Hepatocyte (in vitro differentiated cells): Measurements from ENCODE around the gene CASKIN2. TPM values are rescaled to one million over a fixed set of nuclear protein-coding genes. Genes with fewer than 3 reads are reported as not detected.

Experiments used
- DNase-seq: peaks from one replicate; pipeline ENCODE4 v3.0.0-alpha.2; 2016; ENCODE audit warnings: low spot score
- H2AFZ ChIP-seq: fragments of 200-600 bp; sonication (generic); 2 replicates; pipeline ENCODE4 v1.6.0; 2016; ENCODE audit warnings: antibody characterized with exemption, mild to moderate bottlenecking
- H3K27ac ChIP-seq: fragments of 200-600 bp; sonication (generic); 2 replicates; pipeline ENCODE4 v1.5.1; 2016; ENCODE audit warnings: mild to moderate bottlenecking
- H3K27me3 ChIP-seq: fragments of 200-600 bp; sonication (generic); 2 replicates; pipeline ENCODE4 v1.6.1; 2016
- H3K36me3 ChIP-seq: fragments of 200-600 bp; sonication (generic); replicated peaks from 2 replicates; pipeline ENCODE4 v1.5.1; 2016; ENCODE audit warnings: low read depth; ENCODE audit not compliant: insufficient read depth
- H3K4me1 ChIP-seq: fragments of 200-600 bp; sonication (generic); 2 replicates; pipeline ENCODE4 v1.5.1; 2016; ENCODE audit warnings: mild to moderate bottlenecking, moderate library complexity; ENCODE audit not compliant: insufficient read depth
- H3K4me2 ChIP-seq: fragments of 200-600 bp; sonication (generic); 2 replicates; pipeline ENCODE4 v1.6.0; 2016
- H3K4me3 ChIP-seq: fragments of 200-600 bp; sonication (generic); 2 replicates; pipeline ENCODE4 v1.5.1; 2016; ENCODE audit warnings: mild to moderate bottlenecking
- H3K79me2 ChIP-seq: fragments of 200-600 bp; sonication (generic); 2 replicates; pipeline ENCODE4 v1.6.0; 2017; ENCODE audit warnings: mild to moderate bottlenecking
- H3K9me2 ChIP-seq: fragments of 200-600 bp; sonication (generic); replicated peaks from 2 replicates; pipeline ENCODE4 v1.6.0; 2017; ENCODE audit warnings: mild to moderate bottlenecking; ENCODE audit not compliant: insufficient read depth
- H3K9me3 ChIP-seq: fragments of 200-600 bp; sonication (generic); 2 replicates; pipeline ENCODE4 v1.5.1; 2016; ENCODE audit warnings: low read depth, mild to moderate bottlenecking
- H4K20me1 ChIP-seq: fragments of 200-600 bp; sonication (generic); 2 replicates; pipeline ENCODE4 v1.6.0; 2016; ENCODE audit warnings: mild to moderate bottlenecking; ENCODE audit not compliant: insufficient read depth, poor library complexity, severe bottlenecking
- EZH2 ChIP-seq: fragments of 200-600 bp; sonication (generic); IDR thresholded peaks from 2 replicates; pipeline ENCODE4 v1.6.1; 2016; ENCODE audit warnings: antibody characterized with exemption, mild to moderate bottlenecking, borderline replicate concordance
- EZH2phosphoT487 ChIP-seq: fragments of 200-600 bp; sonication (generic); IDR thresholded peaks from one replicate; pipeline ENCODE4 v1.6.1; 2018; ENCODE audit warnings: antibody characterized with exemption, mild to moderate bottlenecking, low read depth, moderate library complexity; ENCODE audit not compliant: unreplicated experiment, severe bottlenecking
- WGBS: methylation state at CpG from one replicate; pipeline ENCODE4 v1.1.6; 2016; ENCODE audit warnings: low lambda C conversion rate; ENCODE audit errors: missing lambda C conversion rate; 5-methylcytosine and 5-hydroxymethylcytosine counted together
- polyA plus RNA-seq: library from polyadenylated mRNA; unstranded; fragments of >200 nt; fragmentation: Nextera tagmentation; extraction: Ambion mirVana; gene quantifications from 2 replicates; pipeline ENCODE4 v1.2.1, GENCODE V29; 2016
- total RNA-seq: library from RNA; depleted of rRNA; stranded (reverse); fragments of >200 nt; gene quantifications from 2 replicates; pipeline ENCODE4 v1.2.3, GENCODE V29; 2014
- TF ChIP-seq, protein P1 (sequence below): fragments of 200-600 bp; sonication (generic); IDR thresholded peaks from 2 replicates; pipeline ENCODE4 v1.5.1; 2016; ENCODE audit warnings: antibody characterized with exemption, mild to moderate bottlenecking; ENCODE audit not compliant: poor library complexity

CASKIN2 gene
- total and polyA plus RNA-seq, 2 experiments from 2014 or later = 9.8 to 16.2 TPM

DNA sequence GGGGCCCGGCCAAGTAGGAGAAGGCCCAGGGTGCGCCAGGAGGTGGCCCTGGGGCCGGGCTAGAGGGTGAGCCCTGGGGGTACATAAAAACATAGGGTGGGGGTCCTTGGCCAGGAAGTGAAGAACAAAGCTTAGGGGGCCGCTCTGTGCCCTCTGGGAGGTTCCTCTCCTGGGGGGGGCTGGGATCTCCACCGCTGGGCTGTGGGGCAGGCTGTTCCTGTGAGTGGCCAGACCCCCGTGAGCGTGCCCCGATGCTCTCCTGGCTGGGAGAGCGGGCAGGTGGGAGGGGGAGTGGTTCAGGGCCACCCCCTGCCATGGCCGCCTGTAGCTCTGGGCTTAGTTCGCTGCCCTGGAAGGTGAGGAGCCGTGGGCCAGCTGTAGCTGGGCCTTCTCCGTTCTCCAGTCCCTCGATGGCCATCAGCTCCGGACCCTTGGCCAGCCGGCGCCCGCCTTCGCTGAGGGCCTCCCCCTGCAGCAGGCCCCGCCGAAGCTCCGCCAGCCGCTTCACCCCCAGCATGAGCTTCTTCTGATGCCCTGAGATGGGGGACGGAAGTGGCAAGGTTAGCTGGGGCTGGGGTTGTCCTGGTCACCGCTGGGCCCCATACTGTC, 12.5 kb downstream of the CASKIN2 start:
- DNase-seq = no peak
- no peaks in the 10 kb centered on the region for H3K27me3 ChIP-seq
- TF ChIP-seq, protein P1, sequence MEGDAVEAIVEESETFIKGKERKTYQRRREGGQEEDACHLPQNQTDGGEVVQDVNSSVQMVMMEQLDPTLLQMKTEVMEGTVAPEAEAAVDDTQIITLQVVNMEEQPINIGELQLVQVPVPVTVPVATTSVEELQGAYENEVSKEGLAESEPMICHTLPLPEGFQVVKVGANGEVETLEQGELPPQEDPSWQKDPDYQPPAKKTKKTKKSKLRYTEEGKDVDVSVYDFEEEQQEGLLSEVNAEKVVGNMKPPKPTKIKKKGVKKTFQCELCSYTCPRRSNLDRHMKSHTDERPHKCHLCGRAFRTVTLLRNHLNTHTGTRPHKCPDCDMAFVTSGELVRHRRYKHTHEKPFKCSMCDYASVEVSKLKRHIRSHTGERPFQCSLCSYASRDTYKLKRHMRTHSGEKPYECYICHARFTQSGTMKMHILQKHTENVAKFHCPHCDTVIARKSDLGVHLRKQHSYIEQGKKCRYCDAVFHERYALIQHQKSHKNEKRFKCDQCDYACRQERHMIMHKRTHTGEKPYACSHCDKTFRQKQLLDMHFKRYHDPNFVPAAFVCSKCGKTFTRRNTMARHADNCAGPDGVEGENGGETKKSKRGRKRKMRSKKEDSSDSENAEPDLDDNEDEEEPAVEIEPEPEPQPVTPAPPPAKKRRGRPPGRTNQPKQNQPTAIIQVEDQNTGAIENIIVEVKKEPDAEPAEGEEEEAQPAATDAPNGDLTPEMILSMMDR = no peak
- TF ChIP-seq EZH2phosphoT487 (no peak), EZH2 (no peak)
- no peak overlapping the region for H2AFZ ChIP-seq
- no peaks in the 10 kb centered on the region for H3K79me2 ChIP-seq
- H3K36me3 ChIP-seq = no peaks in the 10 kb centered on the region
- WGBS = 90% methylated on average over 14 of the region's 25 CpGs
- no peak overlapping the region for H3K4me3 ChIP-seq
- H4K20me1 ChIP-seq = no peaks in the 10 kb centered on the region
- H3K4me1 ChIP-seq = no peaks in the 10 kb centered on the region
- no peak overlapping the region for H3K4me2 ChIP-seq
- no peak overlapping the region for H3K27ac ChIP-seq
- no peaks in the 10 kb centered on the region for H3K9me2 ChIP-seq
- no peaks in the 10 kb centered on the region for H3K9me3 ChIP-seq

DNA sequence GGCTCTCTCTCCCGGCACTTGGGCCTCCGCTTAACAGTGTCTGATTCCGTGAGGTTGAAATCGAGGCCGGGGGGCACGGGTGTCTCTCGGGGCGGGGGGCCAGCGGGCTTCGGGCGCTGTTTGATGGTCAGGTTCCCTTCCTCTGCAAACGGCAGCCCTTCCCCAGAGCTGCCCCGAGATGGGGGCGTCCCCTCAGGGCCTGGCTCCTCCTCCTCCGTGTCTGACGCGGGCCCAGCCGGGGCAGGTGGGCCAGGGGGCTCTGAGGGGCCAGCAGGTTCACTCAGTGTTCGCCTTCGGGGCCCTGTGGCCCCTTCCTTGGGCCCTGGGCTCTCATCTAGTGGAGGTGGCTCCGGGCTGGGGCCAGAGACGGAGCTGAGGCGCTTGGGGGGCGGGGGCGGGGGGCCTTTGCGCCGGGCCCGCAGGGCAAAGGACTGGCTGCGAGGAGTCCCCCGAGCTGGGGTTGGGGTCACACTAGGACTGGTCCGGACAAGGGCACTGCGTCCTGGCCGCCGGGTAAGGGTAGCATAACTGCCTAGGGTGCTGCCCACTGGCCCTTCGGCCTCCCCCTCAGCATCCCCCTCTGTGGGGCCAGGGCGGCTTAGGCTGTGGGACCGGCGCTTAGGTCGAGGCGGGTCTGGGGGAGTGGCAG, 13.1 kb downstream of the CASKIN2 start:
- Histone ChIP-seq H3K4me3 (no peak overlapping the region), H4K20me1 (no peaks in the 10 kb centered on the region), H3K27me3 (no peaks in the 10 kb centered on the region), H3K4me2 (no peak overlapping the region), H3K79me2 (no peaks in the 10 kb centered on the region), H3K9me2 (no peaks in the 10 kb centered on the region), H3K4me1 (no peaks in the 10 kb centered on the region), H2AFZ (no peak overlapping the region), H3K9me3 (no peaks in the 10 kb centered on the region), H3K27ac (no peak overlapping the region), H3K36me3 (no peaks in the 10 kb centered on the region)
- WGBS = 94% methylated on average over 25 of the region's 40 CpGs
- no peak for DNase-seq
- TF ChIP-seq EZH2phosphoT487 (no peak), EZH2 (no peak)
- TF ChIP-seq, protein P1 = no peak

DNA sequence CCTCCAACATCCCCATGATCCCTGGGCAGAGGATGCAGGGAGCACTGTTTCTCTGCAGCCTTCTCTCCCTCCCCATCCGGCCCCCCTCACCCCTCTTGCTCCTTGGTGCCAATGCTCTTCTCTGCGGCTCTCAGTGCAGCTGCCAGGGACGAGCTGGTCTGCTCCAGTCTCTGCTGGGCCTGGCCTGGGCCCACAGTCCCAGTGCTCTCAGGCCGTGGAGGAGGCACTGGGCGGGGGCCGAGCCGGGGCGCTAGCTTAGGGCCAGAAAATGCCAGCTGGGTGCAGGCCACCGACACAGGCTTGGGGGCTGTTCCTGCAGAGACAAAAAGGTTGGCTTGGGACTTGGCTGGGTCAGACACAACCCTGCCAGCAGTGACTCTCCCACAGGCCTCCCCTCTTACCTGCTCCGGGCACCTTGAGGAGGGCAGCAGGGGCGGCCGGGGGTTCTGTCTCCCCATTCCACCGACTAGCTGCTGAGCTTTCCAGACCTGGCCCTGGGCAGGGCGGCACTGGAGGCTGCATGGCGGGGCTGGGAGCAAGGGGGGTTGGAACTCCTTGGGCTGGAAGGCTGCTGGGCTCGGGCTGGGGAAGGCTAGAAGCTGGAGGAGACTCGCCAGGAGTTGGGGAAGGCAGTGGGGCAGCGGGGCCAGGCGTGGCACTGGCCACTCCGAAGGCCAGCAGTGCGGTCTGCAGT, 13.8 kb downstream of the CASKIN2 start:
- no peak for DNase-seq
- Histone ChIP-seq H3K9me3 (no peaks in the 10 kb centered on the region), H3K27ac (no peak overlapping the region), H3K4me2 (no peak overlapping the region), H2AFZ (no peak overlapping the region), H3K27me3 (no peaks in the 10 kb centered on the region), H3K4me3 (no peak overlapping the region), H3K79me2 (no peaks in the 10 kb centered on the region), H4K20me1 (no peaks in the 10 kb centered on the region), H3K9me2 (no peaks in the 10 kb centered on the region), H3K36me3 (no peaks in the 10 kb centered on the region), H3K4me1 (no peaks in the 10 kb centered on the region)
- TF ChIP-seq, protein P1 = no peak
- TF ChIP-seq EZH2 (no peak), EZH2phosphoT487 (no peak)
- WGBS = 95% methylated on average over 18 of the region's 21 CpGs
